ENCODE data around the gene ZNF804B.

Gene ZNF804B

DNA sequence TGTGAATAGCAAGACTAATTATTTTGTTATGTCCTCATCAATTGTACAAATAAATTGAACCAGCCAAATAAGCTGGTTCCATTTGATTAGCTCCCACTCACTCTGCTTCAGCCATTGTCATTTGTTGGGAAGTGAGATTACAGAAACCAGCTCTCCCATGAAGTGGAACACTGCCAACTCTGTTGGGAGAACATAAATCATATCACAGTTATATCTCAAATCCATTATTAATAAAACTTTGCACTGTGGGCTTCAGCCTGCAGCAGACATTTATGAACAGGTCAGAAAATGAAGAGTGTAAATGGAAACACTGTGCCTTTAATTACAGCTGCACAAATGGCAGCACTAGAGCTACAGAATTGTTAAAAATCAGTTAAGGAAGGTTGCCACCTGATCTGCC lies 82.7 kb downstream of the ZNF804B start:
- DNase-seq: no peak

DNA sequence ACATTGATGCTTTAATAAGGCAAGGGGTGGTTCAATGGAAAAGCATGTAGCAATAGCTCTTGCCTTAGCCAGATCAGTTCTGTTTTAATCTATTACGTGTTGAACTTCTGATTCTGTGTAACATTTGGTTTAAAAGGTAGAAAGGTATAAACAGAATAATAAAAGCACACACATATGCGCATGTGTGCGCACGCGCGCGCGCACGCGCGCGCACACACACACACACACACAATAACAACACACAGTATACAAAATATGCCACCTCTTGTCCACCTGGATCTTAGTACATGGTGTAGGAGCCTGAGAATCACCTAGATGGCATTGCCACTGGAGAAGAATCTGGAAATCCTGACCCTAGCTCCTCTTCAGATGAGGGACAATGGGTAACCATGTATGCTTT lies 85.6 kb downstream of the ZNF804B start:
- DNase-seq: no peak

DNA sequence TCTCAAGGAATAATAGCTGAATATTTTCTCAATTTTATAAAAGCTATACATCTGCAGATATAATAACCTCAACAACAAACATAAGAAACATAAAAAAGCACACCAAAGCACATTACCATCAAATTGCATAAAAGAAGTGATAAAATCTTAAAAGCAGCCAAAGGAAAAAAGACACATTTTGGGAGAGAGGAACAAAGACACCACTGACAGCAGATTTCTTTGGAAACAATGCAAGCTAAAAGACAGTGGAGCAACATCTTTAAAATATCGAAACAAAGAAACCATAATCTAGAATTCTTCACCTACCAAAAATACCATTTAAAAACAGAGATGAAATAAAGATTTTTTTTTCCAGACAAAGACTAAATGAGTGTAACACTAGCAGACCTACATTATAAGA lies 91.7 kb downstream of the ZNF804B start:
- DNase-seq: no peak

DNA sequence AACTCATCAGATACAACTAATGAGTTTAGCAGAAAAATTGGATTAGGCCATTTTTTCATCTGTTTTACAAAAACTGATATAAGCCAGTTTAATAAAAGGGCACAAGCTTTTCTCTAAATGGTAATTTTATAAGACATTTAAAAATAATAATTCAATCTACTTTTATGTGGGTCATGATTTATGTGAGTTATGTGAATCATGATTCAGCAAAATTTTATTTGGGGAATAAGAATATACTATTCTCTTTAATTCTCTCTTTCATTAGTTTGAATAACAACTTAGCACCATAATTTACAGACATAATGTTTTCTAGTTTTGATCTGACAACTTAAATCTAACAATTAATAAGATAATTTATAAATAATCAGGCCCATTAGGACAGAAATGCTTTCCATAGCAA lies 99.8 kb downstream of the ZNF804B start:
- DNase-seq: no peak

DNA sequence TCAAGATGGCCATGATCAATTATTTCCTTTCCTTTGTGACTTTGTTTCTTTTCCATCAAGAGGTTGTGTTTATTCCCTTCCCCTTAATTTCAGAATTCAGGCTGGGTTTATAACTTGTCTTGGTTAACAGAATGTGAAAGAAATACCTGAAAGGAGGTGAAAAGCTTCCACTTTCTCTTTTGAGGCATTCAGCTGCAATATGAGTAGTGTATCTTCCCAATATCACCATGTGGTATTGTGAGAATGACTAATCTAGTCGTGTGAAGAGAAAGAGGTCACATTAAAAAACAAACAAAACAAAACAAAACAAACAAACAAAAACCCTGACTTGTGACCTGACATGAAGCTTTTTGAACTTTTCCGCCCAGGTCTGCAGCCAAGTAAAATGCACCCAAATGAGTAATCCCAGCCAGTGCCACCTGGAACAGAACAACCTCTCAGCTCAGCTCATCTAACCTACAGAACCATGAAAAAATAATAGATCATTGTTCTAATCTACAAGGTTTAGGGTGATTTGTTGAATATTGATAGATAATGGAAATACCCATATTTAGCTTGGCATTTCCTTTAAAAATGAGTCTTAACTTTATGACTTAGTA lies 106.9 kb downstream of the ZNF804B start:
- no peak for DNase-seq

DNA sequence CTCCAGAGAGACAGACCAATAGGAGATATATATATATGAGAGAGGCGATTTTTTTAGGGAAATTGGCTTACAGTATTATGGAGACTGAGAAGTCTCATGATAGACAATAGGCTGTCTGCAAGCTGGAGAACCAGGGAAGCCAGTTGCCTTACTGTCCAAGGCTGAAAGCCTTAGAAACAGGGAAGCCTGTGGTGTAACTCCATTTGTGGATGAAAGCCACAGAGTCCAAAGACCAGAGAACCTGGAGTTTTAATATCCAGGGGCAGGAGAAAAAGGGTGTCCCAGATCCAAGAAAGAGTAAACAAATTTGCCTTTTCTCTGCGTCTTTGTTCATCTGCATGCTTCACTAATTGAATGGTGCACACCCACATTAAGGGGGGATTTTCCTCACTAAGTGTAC lies 107.7 kb downstream of the ZNF804B start:
- no peak for DNase-seq

DNA sequence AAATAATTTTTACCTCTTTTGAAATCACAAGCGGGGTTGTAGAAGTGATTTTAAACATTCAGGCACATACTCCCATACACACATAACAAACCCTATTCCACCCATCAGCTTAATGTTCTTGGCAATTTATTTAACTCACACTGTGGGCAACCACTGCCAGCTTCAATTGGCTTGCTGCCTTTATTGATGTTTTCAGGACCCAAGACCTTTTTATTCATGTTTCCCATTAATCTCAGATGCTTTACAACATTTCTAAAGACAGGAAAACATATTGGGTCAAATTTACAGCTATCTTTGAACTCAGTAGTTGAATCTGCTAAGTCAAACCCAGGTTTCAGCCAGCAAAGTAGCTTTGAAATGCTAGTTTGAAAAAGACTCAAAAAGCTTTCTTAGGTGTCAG lies 109.0 kb downstream of the ZNF804B start:
- DNase-seq: no peak

DNA sequence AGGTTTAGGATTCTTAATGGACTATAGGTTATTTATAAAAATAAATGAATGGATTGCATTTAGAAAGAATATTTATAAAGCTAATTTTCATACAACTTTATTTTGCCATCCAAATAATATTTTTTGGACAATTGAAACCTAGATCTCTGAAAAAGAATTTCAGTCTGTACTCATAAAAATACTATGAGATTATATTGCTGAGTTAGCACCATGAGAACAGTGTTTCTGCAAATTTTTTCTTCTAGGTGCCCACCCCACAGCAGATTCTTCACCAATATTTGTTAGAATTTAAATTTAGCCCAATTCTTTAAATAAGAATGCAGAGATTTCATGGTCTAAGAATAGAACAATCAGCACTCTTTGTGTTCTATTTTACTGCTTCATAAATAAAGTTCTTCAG lies 121.6 kb downstream of the ZNF804B start:
- DNase-seq: no peak

DNA sequence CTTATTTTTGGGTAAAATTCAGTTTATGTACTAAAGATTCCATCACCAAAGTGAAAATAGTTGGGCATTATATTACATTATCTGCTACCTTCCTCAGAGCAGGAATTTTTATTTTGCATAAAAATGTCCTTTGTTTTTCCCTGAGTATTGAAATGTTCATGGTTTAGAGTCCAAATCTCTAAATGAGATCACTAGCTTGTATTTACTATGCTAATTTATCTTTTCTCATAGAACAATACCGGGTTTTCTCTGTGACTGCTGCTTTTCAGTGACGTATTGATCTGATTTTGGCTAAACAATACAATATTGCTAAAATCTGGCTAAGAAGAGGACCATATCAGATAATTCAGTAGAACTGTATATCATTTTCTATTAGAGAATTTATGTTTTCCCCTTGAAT lies 125.6 kb downstream of the ZNF804B start:
- no peak for DNase-seq

DNA sequence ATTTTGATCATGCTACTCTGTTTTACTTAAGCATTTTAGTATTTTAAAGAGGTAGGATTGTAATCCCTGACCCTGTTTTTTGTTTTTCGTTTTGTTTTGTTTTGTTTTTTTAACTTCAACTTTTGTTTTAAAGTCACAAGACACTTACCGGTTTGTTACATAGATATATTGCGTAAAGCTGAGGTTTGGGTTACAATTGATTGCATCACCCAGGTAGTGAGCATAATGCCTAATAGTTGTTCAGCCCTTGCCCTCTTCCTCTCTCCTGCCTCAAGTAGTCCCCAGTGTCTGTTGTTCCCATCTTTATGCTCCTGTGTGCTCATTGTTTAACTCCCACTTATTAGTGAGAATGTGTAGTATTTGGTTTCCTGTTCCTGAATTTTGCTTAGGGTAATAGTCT lies 129.2 kb downstream of the ZNF804B start:
- no peak for DNase-seq

DNA sequence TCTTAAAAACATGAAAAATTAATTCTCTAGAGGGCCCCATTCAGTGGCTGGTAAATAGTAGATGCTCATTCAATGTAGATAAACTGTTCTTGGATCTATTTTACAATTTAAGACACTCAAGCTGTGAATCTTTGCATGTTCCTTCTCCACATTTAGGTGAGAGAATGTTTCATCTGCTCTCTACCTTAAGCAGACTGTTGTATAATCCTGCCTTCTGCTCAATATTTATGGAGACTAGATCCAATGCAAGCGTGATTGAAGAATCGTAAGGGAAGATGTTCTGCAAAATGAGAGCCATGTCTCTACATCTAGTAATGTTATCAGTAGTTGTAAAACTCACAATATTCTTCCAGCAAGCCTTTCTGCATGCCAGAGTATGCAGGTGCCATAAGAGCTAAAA lies 151.0 kb downstream of the ZNF804B start:
- DNase-seq: no peak

DNA sequence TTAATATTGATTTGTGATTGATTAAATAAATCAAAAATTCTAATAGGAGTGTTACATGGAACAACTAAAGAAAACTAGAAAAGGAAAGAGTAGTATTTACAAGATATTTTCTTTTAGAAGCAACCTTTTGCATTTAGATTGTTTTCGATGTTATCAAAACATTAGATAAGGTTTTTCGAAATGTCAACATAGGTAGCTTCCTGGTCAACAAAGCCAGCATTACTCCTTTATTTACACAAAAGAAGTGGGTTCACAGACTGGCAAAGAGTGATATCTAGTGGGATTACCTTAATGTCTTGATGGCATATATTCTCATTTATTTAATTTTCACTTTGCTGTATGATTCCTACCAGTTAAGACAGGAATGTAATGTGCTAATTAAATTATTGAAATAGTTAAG lies 153.4 kb downstream of the ZNF804B start:
- no peak for DNase-seq

DNA sequence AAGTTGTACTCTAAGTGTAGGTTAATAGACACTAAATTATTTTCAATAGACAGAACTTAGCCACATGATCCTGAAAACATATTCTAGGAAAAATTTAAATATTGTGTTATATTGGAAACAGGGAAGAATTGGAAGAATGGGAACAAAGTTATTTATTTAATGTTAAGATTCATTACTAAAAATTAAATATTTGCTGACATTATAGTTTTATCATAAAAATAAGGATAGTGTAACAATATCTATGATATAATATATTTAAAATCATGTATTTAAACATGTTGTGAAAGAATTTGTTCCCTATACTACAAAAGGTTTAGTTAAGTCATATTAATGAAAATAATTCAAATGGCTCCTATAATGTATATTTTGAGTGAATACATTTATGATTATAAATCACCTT lies 156.1 kb downstream of the ZNF804B start:
- no peak for DNase-seq

DNA sequence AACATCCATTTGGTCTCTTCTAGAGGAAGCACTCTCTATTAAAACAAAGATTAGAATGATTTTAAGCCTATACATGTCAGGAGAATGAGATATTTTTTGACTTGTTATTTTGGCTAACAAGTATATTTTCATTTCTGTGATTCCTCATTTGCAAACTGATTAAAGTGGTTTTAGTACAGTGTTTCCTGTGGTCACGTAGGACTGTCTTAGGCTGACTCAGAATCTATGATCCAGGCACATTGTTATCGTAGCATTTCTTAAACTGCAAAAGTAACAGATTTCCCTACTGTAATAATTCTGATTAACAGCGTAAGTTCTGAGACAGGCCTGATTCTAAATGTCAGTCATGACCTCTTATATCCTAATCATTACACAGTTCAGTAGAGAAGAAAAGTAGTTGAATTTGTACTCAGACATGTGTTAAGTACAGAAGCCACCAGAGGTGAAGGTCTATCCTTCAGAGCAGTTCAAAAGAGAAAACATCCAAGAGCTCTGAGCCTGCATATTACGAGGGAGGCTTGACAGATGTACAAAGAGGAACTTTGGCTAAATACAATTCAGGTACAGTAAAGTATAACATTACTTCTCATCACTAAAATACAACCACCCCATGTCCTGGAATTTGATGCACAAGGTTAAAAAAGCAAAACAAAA lies 160.1 kb downstream of the ZNF804B start:
- no peak for DNase-seq

DNA sequence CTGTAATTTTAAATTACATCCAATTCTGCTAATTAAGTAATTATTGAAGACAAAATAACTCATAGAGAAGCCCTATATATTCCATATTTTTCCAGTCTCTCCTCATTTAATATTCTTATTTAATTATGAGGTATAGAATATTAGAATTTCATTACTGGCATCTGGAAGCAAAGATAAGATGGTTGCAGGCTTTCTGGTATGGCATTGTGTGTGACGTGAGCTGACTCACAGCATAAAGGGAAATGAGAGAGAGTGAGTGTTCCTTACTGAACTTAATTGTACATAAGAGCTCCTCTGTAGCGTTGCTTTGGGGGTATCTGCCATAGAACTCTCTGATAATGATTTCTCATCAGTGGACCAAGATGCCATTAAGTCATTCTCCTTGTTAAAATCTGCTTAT lies 163.4 kb downstream of the ZNF804B start:
- no peak for DNase-seq

DNA sequence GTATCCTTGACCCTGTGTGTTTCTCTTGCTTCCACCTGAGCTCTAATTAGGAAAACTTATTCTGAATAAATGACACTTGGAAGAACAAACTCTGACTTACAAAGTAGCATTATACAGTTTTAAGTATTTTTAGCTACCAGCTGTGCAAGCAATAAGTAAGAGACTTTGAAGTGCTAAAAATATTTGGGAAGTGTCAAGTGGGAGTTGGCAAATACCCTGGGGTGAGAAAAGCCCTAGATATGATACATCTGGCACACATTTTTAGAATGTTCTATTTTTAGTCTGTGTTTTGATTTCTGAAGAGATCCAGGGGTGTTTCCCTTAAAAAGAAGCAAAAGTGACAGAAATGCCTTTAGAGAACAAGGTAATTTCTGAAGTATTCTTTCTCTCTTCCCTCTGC lies 168.8 kb downstream of the ZNF804B start:
- no peak for DNase-seq

DNA sequence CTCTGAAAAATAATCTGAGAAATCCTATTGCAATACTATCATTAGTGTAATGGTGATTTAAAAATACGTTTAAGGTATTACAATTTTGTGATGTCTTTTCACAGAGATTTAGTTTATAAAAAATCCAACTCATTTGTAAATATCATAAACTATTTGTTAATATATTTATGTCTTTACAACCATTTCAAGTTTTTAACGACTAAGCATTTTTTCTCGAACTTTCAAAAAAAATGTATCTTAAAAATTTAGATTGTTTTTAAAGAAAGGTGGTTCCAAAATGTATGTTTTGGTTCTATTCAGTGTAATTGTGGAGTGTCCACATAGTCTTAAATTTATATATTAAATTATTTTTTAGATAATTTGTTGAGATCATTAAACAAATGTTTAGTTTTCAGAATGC lies 170.2 kb downstream of the ZNF804B start:
- DNase-seq: no peak

DNA sequence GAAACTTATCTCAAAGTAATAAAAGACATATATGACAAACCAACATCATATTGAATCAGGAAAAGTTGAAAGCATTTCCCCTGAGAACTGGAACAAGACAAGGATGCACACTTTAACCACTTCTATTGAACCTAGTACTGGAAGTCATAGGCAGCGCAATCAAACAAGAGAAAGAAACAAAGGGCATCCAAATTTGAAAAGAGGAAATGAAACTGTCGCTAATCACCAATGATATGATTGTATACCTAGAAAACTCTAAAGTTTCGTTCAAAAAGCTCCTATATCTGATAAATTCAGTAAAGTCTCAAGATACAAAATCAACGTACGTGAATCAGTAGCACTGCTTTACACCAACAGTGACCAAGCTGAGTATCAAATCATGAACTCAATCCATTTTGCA lies 173.8 kb downstream of the ZNF804B start:
- no peak for DNase-seq

DNA sequence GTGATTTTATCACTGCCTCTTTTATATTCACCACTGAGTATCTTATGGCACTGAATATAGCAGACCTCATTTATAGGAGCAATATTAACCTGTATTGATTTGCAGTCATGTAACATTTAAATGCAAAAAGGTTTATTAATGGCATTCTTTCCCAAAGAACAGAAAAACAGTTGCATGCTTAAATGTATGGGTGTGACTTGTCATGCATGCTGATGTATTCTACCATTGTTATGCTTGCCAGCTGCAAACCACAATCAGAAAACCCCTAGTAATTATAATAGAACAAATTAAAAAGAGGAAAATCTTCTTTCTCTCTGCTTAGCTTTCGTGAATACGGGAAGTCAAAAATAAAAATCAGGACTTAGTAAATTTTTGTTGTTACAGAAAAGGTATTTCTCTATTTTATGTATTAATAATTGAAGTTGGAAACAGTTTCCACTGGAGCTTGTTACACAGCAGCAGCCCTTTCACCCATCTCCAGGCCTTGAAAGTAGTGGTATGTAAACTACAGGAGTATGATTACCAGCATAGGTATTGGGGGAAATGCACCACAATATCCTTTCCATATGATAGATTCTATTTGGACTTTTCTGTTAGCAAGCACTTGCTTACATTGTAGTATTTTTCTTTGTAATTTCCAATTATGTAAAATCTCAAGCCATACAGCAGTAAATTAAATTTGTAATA lies 183.5 kb downstream of the ZNF804B start:
- no peak for DNase-seq

DNA sequence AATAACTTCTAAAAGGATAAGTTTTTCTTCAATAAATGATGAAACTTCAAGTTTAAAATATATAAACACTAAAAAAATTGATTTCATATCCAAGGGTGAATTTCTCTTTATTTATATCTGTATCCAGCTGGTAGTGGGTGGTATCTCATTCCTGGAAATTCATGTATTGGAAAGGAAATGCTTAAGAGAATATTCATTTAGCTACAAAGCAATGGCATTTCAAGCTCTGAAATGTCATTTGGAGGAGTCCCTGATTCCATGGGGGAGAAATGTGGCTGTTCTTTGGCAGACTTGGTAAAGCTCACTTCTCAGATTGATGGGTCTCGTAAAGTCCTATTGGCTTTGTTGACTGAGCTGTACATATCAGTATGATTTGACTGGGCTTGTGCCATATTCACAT lies 192.3 kb downstream of the ZNF804B start:
- no peak for DNase-seq

DNA sequence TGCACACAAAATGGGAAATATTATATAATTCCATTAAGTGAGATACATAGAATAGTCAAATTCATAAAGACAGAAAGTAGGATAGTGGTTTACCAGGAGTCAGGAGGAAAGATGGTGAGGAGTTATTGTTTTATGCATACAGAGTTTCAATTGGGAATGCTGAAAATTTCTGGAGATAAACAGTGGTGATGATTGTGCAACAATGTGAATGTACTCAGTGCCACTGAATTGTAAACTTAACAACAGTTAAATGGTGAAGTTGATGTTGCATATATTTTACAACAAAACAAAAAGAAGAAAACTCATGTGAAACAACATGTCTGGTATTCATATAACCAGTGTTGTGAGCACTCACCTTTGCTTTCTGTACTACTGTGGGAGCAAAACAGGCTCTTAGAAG lies 204.9 kb downstream of the ZNF804B start:
- DNase-seq: no peak

DNA sequence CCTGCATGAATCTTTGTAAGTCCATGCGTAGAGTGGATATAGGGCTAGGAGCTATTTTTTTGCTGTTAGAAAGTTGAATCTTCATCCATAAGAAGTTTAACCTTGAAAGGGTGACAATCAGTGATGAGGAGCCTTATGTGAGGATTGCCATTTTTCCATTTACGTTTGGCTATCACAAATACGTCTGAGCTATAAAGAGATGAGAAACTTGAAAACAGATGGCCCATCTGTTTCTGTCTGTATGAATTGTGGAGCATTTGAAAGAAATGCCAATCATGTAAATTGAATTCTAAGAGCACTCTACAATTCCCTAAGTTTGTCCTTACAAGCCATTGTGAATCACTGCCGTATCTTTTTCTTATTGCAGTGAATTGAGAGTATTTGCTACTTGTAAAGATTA lies 205.9 kb downstream of the ZNF804B start:
- DNase-seq: no peak

DNA sequence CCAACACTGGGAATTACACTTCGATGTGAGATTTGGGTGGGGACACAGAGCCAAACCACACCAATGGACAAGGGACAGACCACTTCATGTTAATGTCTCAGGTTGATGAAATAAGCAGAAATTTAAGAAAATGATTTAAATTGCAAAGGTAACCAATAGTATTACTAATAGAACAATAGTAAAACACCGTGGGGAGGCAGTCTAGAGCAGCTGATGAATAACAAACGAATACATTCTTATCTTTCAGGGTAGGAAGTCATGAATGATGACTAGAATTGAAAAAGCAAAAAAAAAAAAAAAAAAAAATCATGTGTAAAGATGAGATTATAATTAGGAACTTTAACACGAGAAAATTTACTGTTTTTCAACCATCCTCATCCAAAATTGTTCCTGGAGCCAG lies 207.9 kb downstream of the ZNF804B start:
- no peak for DNase-seq

DNA sequence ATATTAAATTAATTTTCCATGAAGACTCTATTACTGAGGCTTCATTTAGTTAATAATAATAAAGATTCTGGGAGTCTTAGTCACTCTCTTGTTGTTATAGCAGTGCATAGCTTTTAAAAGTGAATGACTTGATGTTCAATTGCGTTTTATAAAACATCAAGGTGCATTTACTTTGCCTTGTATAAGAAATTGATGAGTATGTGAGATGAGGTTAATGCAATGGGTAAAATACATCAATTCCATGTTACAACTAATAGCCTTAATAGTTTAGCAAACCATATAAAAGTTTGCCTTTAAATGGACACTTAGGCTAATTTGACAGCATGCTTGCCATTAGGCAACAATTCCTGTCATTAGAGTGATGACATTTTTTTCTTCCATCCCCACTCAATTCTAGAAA lies 209.7 kb downstream of the ZNF804B start:
- DNase-seq: no peak

DNA sequence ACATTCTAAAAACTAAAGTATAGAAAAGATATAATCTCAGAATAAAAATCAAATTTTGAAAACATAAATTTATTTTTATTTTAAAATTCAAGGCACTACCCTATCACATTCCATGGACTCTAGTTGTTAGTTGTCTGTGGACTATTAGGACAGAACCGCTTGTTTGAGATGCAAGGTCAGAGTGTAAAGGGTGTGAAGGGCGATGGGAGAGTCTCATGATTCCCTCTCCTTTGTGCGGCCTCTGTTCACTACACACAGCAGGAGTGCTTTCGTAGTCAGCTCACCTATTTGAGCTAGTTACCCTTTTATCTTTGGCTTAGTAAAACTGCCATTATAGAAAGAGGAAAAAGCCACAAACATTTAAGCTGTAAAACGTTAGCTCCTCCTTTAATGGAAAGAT lies 225.8 kb downstream of the ZNF804B start:
- no peak for DNase-seq
